GM20000 (cell line): ENCODE measurements around the gene KLHDC4.

Experiments
- DNase-seq: peaks from one replicate; pipeline ENCODE4 v3.0.0; 2012; ENCODE audit warnings: low spot score
- TF ChIP-seq, protein P1 (sequence below): IDR thresholded peaks from 2 replicates; pipeline ENCODE4 v1.5.1; 2012; ENCODE audit warnings: mild to moderate bottlenecking, control low read depth; ENCODE audit errors: extremely low read depth, missing control alignments

The KLHDC4 gene

DNA sequence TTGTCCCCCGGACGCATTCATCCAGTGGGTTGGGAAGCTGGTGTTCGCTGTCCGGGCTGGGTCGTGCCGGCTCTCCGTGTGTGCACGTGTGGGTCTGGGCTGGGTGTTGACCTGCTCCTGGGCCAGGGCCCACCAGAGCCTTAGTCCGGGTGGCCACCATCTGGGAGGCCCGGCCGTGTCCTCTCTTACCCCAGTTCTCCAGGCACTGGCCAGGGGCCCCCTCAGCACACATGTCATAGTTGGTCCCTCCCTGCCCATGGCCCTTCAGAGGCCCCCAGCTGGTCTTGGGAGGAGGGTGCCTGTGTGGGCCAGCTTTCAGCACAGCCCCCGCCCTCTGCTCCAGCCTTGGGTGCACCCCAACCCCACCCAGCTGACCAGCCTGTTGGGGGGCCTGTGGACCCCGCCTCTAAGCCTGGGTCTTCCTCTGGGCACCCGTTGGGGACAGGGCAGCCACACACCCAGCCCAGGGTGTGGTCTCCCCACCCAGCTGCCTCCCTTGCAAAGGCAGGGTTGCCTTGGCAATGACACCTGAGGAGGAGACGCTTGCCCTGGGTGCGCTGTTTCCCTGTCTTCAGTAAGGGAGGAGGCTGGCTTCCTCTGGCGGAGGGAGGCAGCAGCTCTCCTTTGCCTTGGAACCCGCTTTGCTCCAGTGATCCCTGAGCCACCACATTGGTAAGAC, 86.1 kb downstream of the KLHDC4 start:
- DNase-seq: no peak
- TF ChIP-seq, protein P1, sequence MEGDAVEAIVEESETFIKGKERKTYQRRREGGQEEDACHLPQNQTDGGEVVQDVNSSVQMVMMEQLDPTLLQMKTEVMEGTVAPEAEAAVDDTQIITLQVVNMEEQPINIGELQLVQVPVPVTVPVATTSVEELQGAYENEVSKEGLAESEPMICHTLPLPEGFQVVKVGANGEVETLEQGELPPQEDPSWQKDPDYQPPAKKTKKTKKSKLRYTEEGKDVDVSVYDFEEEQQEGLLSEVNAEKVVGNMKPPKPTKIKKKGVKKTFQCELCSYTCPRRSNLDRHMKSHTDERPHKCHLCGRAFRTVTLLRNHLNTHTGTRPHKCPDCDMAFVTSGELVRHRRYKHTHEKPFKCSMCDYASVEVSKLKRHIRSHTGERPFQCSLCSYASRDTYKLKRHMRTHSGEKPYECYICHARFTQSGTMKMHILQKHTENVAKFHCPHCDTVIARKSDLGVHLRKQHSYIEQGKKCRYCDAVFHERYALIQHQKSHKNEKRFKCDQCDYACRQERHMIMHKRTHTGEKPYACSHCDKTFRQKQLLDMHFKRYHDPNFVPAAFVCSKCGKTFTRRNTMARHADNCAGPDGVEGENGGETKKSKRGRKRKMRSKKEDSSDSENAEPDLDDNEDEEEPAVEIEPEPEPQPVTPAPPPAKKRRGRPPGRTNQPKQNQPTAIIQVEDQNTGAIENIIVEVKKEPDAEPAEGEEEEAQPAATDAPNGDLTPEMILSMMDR: no peak

DNA sequence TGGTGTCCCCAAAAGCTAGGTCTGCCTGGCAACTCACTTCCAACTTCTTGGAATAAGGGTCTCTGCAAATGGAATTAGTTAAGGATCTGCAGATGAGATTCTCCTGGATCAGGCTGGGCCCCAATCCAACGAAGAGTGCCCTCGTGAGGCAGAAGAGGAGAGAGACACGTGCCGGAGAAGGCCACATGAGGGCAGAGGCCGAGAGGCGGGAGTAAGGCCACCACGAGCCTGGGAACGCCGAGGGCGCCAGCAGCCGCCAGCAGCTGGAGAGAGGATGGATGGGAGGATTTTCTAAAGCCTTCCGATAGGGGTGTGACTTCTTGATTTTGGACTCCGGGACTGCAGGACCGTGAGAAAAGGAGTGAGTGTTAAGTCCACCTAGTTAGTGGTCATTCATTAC, 87.2 kb downstream of the KLHDC4 start:
- TF ChIP-seq, protein P1: no peak
- DNase-seq: no peak

GRCh38 chr16:87677830-87678229, 88.0 kb downstream of the KLHDC4 start:
- TF ChIP-seq, protein P1: no peak
- DNase-seq: no peak

DNA sequence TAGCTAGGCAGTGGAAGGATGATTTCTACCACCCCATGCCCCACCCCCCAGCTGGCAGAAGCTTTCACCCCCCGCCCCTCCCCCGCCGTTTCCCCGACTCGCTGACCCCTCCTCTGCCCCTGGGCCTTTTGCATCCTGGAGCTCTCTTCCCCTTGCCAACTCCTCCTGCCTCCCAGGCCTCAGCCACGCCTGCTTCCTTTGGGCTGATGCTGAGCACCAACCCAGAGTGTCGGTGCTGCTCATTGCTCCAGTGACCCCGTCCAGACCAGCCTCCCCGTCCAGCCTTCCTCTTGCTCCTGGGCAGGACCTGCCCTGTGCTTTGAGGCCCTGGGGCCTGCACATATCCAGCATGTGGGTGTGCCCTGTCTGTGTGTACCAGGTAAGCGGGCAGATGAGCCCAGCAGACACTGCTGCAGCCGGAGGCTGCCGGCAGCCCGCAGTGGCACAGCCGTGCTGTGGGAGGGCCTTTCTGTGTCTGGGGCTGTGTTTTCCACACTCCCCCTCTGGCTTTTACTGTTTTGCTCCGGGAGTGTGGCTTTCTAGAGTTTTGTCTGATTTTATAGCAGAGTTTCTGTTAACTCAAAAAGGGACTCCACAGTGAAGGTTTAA, 90.6 kb downstream of the KLHDC4 start:
- TF ChIP-seq, protein P1: no peak
- DNase-seq: no peak

DNA sequence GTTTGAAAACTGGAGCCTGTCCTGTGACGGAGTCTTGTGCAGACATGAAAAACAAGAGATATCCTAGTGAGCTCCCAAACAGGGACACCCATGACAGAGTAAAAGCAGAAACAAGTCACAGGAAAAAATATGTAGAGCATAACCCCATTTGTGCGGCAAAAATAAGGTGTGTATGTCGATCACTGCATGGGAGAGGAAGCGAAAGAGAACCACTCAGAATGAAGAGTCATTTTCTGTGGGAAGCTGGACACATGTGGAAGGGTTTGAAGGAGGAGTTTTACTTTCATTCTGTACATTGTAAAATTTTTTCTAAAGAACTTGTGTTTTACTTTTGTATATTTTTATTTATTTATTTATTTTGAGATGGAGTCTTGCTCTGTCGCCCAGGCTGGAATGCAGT, 91.4 kb downstream of the KLHDC4 start:
- no peak for DNase-seq
- TF ChIP-seq, protein P1: no peak

- no peak for DNase-seq
- TF ChIP-seq, protein P1: no peak
Observed at GRCh38 chr16:87671715-87672270, 94.0 kb downstream of the KLHDC4 start.

DNA sequence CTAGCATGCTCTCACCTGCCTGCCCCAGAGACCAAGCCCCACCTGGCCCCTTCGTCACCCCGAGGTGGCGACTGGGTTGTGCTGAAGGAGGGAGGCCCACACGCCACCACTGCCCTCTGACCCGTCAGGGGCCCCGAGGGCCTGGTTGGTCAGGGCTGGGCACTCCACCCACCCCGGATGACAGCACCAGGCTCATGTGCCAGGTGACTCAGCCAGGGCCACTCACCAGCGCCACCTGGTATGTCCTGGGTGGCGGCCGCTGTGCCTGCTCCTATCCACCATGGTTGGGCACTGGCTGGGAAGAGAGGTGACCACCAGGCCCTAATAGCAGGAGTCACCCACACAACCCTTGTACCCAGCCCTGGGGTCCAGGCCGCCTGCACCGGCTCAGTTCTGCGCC, 94.6 kb downstream of the KLHDC4 start:
- TF ChIP-seq, protein P1: no peak
- DNase-seq: no peak
